PFSK-1 (cell line): ENCODE results near the gene RANBP10.

ENCODE experiments used
- FOXP2 ChIP-seq: optimal IDR thresholded peaks from 2 replicates; pipeline ENCODE3; 2011; ENCODE audit warnings: borderline replicate concordance, control low read depth, inconsistent platforms; ENCODE audit not compliant: insufficient read depth; ENCODE audit errors: extremely low read length, extremely low read depth
- POLR2AphosphoS5 ChIP-seq: IDR thresholded peaks from 2 replicates; pipeline ENCODE4 v1.6.1; 2012; ENCODE audit warnings: low read depth, mild to moderate bottlenecking, control low read depth, low read length, moderate library complexity
- SIN3A ChIP-seq: IDR thresholded peaks from 2 replicates; pipeline ENCODE4 v1.6.1; 2012; ENCODE audit warnings: mild to moderate bottlenecking, low read length, moderate library complexity, borderline replicate concordance; ENCODE audit not compliant: insufficient read depth
- TAF1 ChIP-seq: IDR thresholded peaks from 2 replicates; pipeline ENCODE4 v1.6.1; 2012; ENCODE audit warnings: low read length, control low read depth, borderline replicate concordance; ENCODE audit not compliant: insufficient read depth

DNA sequence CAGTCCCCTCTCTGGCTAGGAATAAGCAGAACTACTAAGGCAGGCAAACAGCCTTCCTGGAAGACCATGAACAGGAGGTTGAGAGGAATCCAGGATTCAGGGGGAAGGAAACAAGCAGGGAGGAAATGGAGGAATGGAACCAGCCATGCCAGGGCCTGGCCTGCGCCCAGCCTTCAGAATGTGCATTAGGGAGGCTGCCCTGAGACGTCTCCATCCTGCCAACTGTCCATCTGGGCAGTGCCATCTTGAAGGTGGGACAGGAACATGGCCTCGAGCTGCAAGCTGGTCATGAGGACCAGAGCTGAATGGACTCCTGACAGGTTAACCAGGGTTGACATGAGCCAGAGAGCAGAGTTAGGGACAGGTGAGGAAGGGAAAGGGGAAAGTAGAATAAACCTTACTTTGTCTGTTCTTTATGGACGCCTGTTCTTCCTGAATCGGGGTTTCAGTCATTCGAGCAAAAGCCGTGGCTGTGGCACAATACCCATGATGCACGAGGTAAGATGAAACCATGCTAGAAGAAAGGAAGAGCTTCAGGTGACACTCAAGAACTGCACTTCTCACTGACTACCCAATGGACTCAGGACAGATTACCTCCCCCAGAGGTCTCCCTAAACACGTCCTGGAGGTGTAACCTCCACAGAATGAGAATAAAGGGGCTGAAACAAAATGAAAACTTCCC, 75.1 kb downstream of the RANBP10 start:
- TF ChIP-seq FOXP2 (no peak), POLR2AphosphoS5 (no peak), TAF1 (no peak), SIN3A (no peak)
